Neuron (in vitro differentiated cells): ENCODE measurements around the gene AGPAT2.
"Not testable (repeated sequence)": the region's sequence is repeated elsewhere in the genome, so short reads cannot be mapped to it uniquely, and the experiment has no call there.

Experiments used
- H2AFZ ChIP-seq: one replicate; pipeline ENCODE4 v1.6.1; 2013; ENCODE audit warnings: low read depth, mild to moderate bottlenecking, inconsistent platforms, low read length, moderate library complexity
- H3K27me3 ChIP-seq: one replicate; pipeline ENCODE4 v1.6.1; 2013; ENCODE audit warnings: low read length; ENCODE audit not compliant: insufficient read depth
- H3K36me3 ChIP-seq: one replicate; pipeline ENCODE4 v1.6.1; 2013; ENCODE audit warnings: low read length; ENCODE audit not compliant: insufficient read depth
- H3K4me1 ChIP-seq: one replicate; pipeline ENCODE4 v1.6.1; 2013; ENCODE audit warnings: low read length; ENCODE audit not compliant: insufficient read depth
- H3K4me3 ChIP-seq: 2 replicates; pipeline ENCODE4 v1.5.1; 2013; ENCODE audit warnings: mild to moderate bottlenecking, low read length, moderate library complexity
- H3K9me3 ChIP-seq: one replicate; pipeline ENCODE4 v1.6.1; 2013; ENCODE audit warnings: low read length

The AGPAT2 gene

DNA sequence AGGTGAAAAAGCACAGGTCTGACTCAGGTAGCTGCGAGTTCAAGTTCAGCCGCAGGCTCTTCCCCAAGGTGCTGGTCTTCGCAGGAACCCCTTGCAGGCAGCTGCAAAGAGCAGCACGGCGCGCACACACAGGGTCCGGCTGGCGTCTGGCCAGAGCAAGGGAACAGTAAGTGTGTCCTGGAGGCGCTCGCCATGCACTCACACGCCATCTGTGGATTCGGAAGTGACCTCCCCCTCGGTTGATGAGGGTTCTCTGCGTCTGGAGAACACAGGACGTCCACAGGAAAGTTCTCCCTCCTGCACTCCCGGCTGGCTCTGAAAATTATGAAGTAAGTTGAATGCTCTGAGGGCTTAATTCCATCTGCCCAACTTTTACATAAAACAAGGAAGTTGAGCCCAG lies 38.5 kb downstream of the AGPAT2 start:
- Histone ChIP-seq H3K9me3 (no peaks in the 10 kb centered on the region), H3K27me3 (no peaks in the 10 kb centered on the region), H3K36me3 (no peaks in the 10 kb centered on the region), H2AFZ (no peak overlapping the region), H3K4me1 (peaks cover 30% of the 10 kb centered on the region), H3K4me3 (no peak overlapping the region)

DNA sequence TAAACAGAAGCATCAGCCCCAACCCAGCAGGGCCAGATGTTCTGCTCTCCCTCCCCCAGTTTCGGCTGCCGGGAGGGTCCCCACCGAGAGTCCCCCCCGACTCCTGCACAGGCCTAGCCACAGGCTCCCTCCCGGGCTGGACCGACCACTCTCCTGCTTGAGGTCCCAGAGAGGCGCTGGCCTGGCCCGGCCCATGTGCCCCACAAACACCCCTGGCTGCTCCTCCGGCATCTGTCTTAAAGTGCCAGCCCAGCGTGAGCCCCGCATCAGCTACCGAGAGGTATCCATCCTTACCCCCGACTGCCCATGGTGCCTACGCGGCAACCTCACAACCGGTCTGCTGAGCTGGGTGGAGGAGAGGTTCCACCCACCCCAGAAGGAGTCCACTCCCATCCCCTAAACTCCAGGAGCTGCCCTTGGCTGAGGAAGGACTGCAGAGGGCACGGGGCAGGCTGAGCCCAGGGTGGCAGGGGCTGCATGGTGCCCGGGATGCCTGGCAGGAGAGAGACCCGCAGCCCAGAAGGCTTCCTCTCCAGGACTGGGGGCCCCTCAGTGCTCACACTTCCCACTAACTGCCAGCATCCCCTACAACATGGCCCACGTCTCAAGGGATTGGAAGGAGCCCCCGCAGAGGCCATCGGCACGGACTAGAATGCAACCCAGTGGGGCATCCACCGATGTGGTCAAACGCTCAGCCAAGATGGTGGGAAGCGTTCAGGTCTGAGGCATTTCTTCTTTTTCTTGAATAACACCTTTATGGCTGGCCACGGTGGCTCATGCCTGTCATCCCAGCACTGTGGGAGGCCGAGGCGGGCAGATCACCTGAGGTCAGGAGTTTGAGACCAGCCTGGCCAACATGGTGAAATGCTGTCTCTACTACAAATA lies 40.2 kb downstream of the AGPAT2 start:
- H3K4me1 ChIP-seq = peaks cover 30% of the 10 kb centered on the region
- H2AFZ ChIP-seq = peak overlapping the region; percentile 80
- H3K9me3 ChIP-seq = no peaks in the 10 kb centered on the region
- H3K27me3 ChIP-seq = no peaks in the 10 kb centered on the region
- H3K36me3 ChIP-seq = no peaks in the 10 kb centered on the region
- no peak overlapping the region for H3K4me3 ChIP-seq

DNA sequence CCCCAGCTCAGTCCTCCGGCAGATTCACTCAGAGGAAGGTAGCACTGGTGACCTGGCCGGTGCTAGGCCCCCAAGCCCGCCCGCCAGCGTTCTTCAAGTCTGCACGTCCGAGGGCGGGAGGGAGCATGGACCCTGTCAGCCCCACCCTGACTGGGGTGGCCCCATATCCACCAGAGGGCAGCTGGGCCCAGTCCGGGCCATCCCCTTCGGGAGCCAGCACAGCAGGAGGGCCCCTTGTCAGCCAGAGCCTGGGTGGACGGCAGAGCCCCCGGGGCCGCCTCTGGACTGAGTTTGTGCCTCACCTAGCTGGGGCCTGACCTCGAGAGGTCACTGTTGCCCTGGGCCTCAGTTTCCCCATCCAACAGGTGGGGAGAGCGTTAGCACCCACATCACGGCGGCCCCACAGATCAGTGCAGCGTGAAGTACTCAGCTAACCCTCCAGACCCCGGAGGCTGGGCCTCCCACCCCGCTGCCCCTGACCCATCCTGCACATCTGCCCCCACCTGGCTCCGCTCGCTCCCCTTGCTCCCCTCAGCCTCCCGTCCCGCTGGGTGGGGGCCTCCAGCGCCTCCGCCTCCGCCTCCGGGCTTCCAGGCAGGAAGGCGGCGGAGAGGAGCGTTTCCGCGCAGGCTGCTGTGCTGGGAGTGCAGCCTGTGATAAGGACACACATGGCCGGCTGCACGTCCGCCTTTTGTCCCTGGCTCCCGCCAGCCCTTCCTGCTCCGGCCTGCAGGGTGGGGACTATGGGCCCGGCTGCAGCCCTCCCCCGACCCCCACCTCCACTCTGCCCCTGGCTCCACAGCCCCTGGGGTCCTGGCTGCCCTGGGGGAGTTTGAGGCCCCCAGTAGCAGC lies 41.1 kb downstream of the AGPAT2 start:
- Histone ChIP-seq H3K4me3 (no peak overlapping the region), H3K36me3 (no peaks in the 10 kb centered on the region), H3K4me1 (peaks cover 30% of the 10 kb centered on the region), H3K9me3 (no peaks in the 10 kb centered on the region), H2AFZ (peak overlapping the region; percentile 80), H3K27me3 (no peaks in the 10 kb centered on the region)

DNA sequence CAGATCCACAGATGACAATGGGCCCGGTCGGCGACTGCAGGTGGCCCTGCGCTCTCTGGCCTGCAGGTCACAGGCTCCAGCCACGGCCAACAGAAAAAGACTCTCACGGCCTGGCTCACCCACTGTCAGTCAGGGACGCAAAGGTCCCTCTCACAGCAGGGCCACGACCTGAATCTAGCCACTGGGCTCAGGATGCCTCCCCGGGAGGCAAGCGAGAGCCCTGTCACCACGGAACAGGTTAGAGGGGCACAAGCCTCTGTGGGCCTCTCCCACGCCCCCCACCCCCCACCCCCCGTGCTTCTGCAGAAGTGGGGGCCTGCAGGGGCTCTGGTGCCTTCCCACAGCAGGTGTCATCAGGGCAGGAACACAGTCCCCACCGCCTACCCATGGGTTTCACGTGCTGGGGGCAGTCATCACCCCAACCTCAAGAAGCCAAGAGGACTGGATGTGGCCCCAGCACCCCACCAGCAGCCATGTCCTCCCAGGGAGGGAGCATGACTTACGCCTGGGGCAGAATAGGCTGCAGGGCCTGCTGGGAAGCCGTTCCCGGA lies 41.8 kb downstream of the AGPAT2 start:
- peaks cover 27% of the 10 kb centered on the region for H3K4me1 ChIP-seq
- no peak overlapping the region for H2AFZ ChIP-seq
- no peaks in the 10 kb centered on the region for H3K9me3 ChIP-seq
- H3K4me3 ChIP-seq = no peak overlapping the region
- no peaks in the 10 kb centered on the region for H3K27me3 ChIP-seq
- no peaks in the 10 kb centered on the region for H3K36me3 ChIP-seq

DNA sequence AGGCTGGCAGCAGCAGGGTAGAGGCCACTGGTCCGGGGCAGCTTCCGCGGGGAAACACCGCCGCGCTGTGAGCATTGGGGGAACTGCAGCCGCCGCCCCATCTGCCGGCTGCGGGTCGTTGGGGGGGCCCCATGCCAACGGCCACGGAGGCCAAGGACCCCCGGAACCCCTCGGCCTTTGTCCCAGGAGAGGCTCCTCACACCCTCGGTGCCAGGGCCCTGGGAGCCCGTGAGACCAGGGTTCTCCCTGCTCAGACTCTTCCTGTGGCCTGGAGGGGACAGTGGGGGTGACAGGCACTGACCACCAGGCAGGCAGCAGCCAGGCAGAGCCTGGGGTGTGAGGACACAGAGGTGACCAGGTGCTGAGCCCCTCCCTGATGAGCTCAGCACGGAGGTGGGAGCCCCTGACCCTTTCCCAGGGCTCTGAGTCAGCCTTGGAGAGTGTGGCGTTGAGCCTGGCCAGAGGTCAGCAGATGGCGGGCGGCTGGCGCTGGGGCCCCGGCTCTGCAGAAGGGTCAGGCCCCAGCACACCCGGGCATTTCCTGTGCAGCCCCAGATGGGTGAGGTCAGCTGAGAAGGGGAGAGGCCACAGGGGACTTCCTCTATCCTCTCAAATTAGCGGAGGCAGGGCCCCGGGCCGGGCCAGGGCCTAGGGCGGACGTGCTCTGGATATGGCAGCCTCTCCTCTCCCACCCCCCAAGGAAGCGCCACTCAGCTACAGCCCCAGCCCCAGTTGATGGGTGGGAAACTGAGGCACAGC lies 42.5 kb downstream of the AGPAT2 start:
- Histone ChIP-seq H3K4me3 (no peak overlapping the region), H2AFZ (peak overlapping the region; percentile 29), H3K27me3 (no peaks in the 10 kb centered on the region)

DNA sequence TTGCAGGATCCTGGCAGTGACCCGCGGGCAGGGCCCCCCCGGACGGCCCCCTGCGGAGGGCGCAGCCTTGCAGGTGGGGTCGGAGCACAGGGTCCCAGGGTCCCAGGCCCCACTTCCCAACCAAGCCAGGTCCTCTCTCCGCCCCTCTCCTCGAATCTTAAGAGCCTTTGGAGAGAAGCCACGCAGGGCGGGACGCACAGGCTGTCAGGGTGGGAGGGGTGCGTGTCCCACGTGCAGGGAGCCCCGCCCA lies 43.0 kb downstream of the AGPAT2 start:
- H3K4me3 ChIP-seq = no peak overlapping the region
- H3K27me3 ChIP-seq = no peaks in the 10 kb centered on the region
- peaks cover 27% of the 10 kb centered on the region for H3K4me1 ChIP-seq
- no peaks in the 10 kb centered on the region for H3K9me3 ChIP-seq
- peak overlapping the region; percentile 29 for H2AFZ ChIP-seq
- no peaks in the 10 kb centered on the region for H3K36me3 ChIP-seq

More for the DNA sequence above, 42.5 kb downstream of the AGPAT2 start:
- peaks cover 27% of the 10 kb centered on the region for H3K4me1 ChIP-seq
- H3K9me3 ChIP-seq = no peaks in the 10 kb centered on the region
- no peaks in the 10 kb centered on the region for H3K36me3 ChIP-seq

DNA sequence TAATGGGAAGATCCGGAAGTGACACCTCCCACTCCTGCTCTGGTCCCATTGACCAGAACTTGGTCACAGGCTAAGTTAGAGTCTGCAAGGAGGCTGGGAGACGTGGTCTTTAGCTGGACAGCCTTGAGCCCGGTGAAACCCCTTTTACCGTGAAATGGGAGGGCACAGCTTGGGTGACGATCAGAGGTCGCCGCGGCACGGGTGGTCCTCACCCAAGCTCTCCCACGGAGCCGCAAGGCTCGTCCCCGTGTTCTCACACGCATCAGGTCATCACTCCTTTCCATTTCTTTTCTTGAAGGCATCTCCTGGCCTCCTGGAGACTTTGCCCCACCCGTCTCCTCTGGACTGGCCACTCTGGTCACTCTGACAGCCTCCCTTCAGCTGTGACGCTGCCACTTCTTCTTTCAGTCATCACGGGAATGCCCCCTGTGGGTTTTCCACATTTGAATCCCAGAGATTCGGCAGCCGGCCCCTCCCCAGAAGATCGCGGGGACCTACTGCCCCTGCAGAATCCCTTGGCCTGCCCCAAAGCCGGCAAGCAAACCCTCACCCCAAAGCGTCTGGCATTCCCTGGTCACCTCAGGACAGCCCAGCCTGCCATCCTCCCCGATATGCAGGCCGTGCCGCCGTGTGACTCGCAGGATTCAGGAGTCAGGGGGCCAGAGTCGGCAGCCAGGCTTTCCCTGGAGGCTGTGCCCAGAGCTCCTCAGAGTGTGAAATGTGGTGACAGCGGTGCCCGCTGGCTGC lies 43.5 kb downstream of the AGPAT2 start:
- Histone ChIP-seq H3K36me3 (no peaks in the 10 kb centered on the region), H3K27me3 (no peaks in the 10 kb centered on the region), H2AFZ (peak overlapping the region; percentile 29), H3K4me3 (no peak overlapping the region), H3K9me3 (no peaks in the 10 kb centered on the region), H3K4me1 (peaks cover 27% of the 10 kb centered on the region)

DNA sequence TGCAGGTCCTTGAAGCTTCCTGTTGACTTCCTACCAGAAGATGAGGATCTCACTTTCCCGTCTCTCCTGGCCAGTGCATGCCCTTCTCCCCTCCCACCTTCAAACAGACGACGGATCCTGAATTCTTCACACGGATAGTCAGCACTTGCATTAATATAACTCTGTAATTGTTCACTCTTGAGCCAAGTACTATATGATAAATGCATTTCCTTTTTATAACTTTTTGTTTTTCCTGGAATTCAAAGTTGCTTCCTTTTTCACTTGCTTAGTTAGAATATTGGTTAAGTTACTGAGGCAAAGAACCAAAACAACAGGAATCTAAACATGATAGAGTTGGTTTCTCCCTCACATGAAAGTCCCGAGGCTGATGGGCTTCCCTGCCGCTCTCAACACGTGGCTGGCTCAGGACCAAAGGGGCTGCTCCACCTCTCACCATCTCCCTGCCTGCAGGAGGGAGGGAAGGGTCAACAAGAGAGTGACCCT lies 44.8 kb downstream of the AGPAT2 start:
- Histone ChIP-seq H3K36me3 (no peaks in the 10 kb centered on the region), H3K9me3 (no peaks in the 10 kb centered on the region), H3K4me1 (peaks cover 27% of the 10 kb centered on the region)

DNA sequence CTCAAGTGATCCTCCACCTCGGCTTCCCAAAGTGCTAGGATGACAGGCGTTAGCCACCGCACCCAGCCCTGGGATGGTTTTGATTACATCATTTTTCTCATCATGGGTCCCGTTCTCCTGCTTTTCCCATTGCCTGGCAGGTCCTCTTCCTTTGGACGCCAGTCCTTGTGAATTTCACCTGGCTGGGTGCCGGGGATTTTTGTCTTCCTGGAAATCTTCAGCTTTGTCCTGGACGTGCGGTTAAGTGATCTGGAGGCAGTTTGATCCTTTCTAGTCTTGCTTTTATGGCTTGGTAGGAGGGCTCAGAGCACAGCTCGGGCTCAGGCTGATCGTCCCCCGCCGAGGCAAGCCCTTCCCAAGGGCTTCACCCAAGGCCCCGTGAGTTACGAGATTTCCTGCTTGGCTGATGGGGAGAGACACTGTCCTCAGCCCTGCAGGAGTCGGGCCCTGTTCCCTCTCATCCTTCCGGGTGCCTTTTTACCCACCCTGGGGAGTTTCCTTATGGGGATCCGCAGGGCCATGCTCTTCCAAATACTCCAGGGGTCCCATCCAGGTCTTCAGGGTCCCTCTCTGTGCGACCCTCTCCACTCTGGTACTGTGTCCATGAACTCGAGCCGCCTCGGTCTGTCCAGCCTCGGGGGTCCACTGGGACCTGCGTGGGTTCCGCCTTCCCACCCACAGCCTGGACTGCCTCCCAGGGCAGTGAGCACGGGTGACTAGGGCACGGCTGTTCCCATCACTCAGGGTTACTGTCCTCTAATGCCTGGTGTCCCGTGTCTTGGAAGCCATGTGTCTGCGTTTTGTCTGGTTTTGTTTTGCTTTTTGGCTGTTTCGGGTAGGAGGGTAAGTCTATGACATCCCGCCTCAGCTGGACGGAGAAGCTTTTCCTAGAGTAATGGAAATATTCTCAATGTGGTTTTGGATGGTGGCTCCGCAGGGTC lies 46.8 kb downstream of the AGPAT2 start:
- Histone ChIP-seq H3K27me3 (no peaks in the 10 kb centered on the region), H2AFZ (no peak overlapping the region), H3K4me3 (no peak overlapping the region), H3K36me3 (no peaks in the 10 kb centered on the region), H3K9me3 (no peaks in the 10 kb centered on the region), H3K4me1 (peaks cover 15% of the 10 kb centered on the region)

More for the DNA sequence above, 44.8 kb downstream of the AGPAT2 start:
- H3K27me3 ChIP-seq = no peaks in the 10 kb centered on the region
- no peak overlapping the region for H2AFZ ChIP-seq
- no peak overlapping the region for H3K4me3 ChIP-seq

DNA sequence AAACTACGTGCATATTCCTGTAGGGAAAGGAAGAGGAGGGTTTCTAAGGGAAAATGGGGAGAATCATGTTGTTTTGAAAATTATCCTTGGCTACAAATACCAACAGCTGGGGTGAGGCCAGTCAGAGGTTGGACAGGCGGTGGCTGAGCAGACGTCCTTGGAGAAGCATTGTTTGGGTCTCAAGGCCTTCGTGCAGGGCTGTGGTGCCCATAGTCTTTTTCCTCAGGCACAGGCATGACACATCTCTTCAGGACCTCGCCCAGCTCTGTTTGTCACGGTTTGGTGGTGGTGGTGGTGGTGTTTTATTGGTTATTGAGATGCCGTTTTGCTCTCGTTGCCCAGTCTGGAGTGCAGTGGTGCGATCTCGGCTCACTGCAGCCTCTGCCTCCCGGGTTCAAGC lies 52.4 kb downstream of the AGPAT2 start:
- Histone ChIP-seq H3K9me3 (no peaks in the 10 kb centered on the region), H3K36me3 (no peaks in the 10 kb centered on the region)

DNA sequence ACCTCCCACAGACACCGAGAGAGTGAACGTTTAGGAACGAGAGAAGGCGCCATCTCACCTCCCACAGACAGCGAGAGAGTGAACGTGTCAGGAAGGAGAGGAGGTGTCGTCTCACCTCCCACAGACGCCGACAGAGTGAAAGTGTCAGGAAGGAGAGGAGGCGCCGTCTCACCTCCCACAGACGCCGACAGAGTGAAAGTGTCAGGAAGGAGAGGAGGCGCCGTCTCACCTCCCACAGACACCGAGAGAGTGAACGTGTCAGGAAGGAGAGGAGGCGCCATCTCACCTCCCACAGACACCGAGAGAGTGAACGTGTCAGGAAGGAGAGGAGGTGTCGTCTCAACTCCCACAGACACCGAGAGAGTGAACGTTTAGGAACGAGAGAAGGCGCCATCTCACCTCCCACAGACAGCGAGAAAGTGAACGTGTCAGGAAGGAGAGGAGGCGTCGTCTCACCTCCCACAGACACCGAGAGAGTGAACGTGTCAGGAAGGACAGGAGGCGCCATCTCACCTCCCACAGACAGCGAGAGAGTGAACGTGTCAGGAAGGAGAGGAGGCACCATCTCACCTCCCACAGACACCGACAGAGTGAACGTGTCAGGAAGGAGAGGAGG lies 54.7 kb downstream of the AGPAT2 start:
- not testable (repeated sequence) for H2AFZ ChIP-seq, H3K9me3 ChIP-seq, H3K36me3 ChIP-seq, H3K4me3 ChIP-seq, H3K27me3 ChIP-seq
- H3K4me1 ChIP-seq = peaks cover 13% of the 10 kb centered on the region

More for the DNA sequence above, 52.4 kb downstream of the AGPAT2 start:
- H3K27me3 ChIP-seq = no peaks in the 10 kb centered on the region
- H3K4me3 ChIP-seq = no peak overlapping the region
- no peak overlapping the region for H2AFZ ChIP-seq
- H3K4me1 ChIP-seq = peaks cover 7% of the 10 kb centered on the region
